Nephron (organoid): ENCODE measurements around the gene PPP4R2.
A peak's percentile ranks its signal among the peaks of the same experiment; 100 is the strongest.

ENCODE experiments used
- H3K27ac Mint-ChIP-seq, 3 experiments: 2 replicates each; pipeline ENCODE4 v1.8.0; 2020; ENCODE audit warnings: mixed read lengths in 3 of 3, mild to moderate bottlenecking in 2 of 3, moderate library complexity in 1 of 3
- H3K27me3 Mint-ChIP-seq: 2 replicates; pipeline ENCODE4 v1.8.0; 2021; ENCODE audit warnings: low read depth, mild to moderate bottlenecking, moderate library complexity, mixed read lengths
- H3K36me3 Mint-ChIP-seq: 2 replicates; pipeline ENCODE4 v1.8.0; 2020; ENCODE audit warnings: low read depth, mixed read lengths
- H3K4me1 Mint-ChIP-seq: 2 replicates; pipeline ENCODE4 v1.8.0; 2020; ENCODE audit warnings: mixed read lengths
- H3K4me3 Mint-ChIP-seq, 3 experiments: 2 replicates each; pipeline ENCODE4 v1.8.0; 2020; ENCODE audit warnings: mild to moderate bottlenecking in 3 of 3, mixed read lengths in 3 of 3, moderate library complexity in 2 of 3
- H3K9me3 Mint-ChIP-seq: 2 replicates; pipeline ENCODE4 v1.8.0; 2020; ENCODE audit warnings: mixed read lengths
- CTCF ChIP-seq, 3 experiments: fragments of 200-600 bp; sonication (generic); IDR thresholded peaks; one replicate each; pipeline ENCODE4 v1.5.0; 2021; ENCODE audit warnings: antibody characterized with exemption in 3 of 3; ENCODE audit not compliant: unreplicated experiment in 3 of 3

The PPP4R2 gene

GRCh38 chr3:73041537-73041936 lies 44.9 kb downstream of the PPP4R2 start:
- Mint-ChIP-seq H3K4me3 (no peak overlapping the region), H3K9me3 (no peaks in the 10 kb centered on the region), H3K27ac (peak overlapping the region in 2 of 3 experiments; percentile 7 to 37), H3K4me1 (peaks cover 30% of the 10 kb centered on the region), H3K27me3 (no peaks in the 10 kb centered on the region), H3K36me3 (peaks cover 5% of the 10 kb centered on the region)
- TF ChIP-seq CTCF (IDR thresholded peaks at IDR 0.05; ENCODE audit: unreplicated experiment in 3 of 3) = no peak

GRCh38 chr3:73043414-73043813 lies 46.8 kb downstream of the PPP4R2 start:
- Mint-ChIP-seq H3K4me1 (peaks cover 16% of the 10 kb centered on the region), H3K27ac (no peak overlapping the region), H3K27me3 (no peaks in the 10 kb centered on the region), H3K4me3 (no peak overlapping the region), H3K9me3 (no peaks in the 10 kb centered on the region), H3K36me3 (peaks cover 10% of the 10 kb centered on the region)
- no peak for TF ChIP-seq CTCF (IDR thresholded peaks at IDR 0.05; ENCODE audit: unreplicated experiment in 3 of 3)

- TF ChIP-seq CTCF (IDR thresholded peaks at IDR 0.05; ENCODE audit: unreplicated experiment in 3 of 3) = no peak
- Mint-ChIP-seq H3K9me3 (no peaks in the 10 kb centered on the region), H3K27ac (no peak overlapping the region), H3K4me1 (peaks cover 16% of the 10 kb centered on the region), H3K36me3 (peaks cover 25% of the 10 kb centered on the region), H3K4me3 (no peak overlapping the region), H3K27me3 (no peaks in the 10 kb centered on the region)
Measured at GRCh38 chr3:73045391-73045790, 48.8 kb downstream of the PPP4R2 start.

GRCh38 chr3:73046195-73046594 lies 49.6 kb downstream of the PPP4R2 start:
- peaks cover 9% of the 10 kb centered on the region for H3K4me1 Mint-ChIP-seq
- peaks cover 31% of the 10 kb centered on the region for H3K36me3 Mint-ChIP-seq
- H3K4me3 Mint-ChIP-seq = no peak overlapping the region
- no peaks in the 10 kb centered on the region for H3K27me3 Mint-ChIP-seq
- H3K27ac Mint-ChIP-seq = no peak overlapping the region
- TF ChIP-seq CTCF (IDR thresholded peaks at IDR 0.05; ENCODE audit: unreplicated experiment in 3 of 3) = no peak
- no peaks in the 10 kb centered on the region for H3K9me3 Mint-ChIP-seq

- H3K4me1 Mint-ChIP-seq = peaks cover 5% of the 10 kb centered on the region
- no peak overlapping the region for H3K27ac Mint-ChIP-seq
- peaks cover 28% of the 10 kb centered on the region for H3K36me3 Mint-ChIP-seq
- H3K4me3 Mint-ChIP-seq = no peak overlapping the region
- H3K9me3 Mint-ChIP-seq = no peaks in the 10 kb centered on the region
- no peaks in the 10 kb centered on the region for H3K27me3 Mint-ChIP-seq
- no peak for TF ChIP-seq CTCF (IDR thresholded peaks at IDR 0.05; ENCODE audit: unreplicated experiment in 3 of 3)
Measured at GRCh38 chr3:73049319-73049718, 52.7 kb downstream of the PPP4R2 start.

GRCh38 chr3:73052857-73053256 lies 56.2 kb downstream of the PPP4R2 start:
- Mint-ChIP-seq H3K27me3 (no peaks in the 10 kb centered on the region), H3K4me3 (no peak overlapping the region), H3K9me3 (no peaks in the 10 kb centered on the region), H3K4me1 (peaks cover 13% of the 10 kb centered on the region), H3K27ac (peak overlapping the region in 1 of 3 experiments; percentile 48), H3K36me3 (peaks cover 25% of the 10 kb centered on the region)
- no peak for TF ChIP-seq CTCF (IDR thresholded peaks at IDR 0.05; ENCODE audit: unreplicated experiment in 3 of 3)
